GM12878 (cell line): ENCODE measurements around the gene LARP4B. TPM values are rescaled to one million over a fixed set of nuclear protein-coding genes. Genes with fewer than 3 reads are reported as not detected.
A peak's percentile ranks its signal among the peaks of the same experiment; 100 is the strongest.

Source experiments
- ATAC-seq: fragments of 200-7000 bp; cut with Tn5 transposase; 3 replicates; pipeline ENCODE4 v1.9.1; 2020; ENCODE audit warnings: mild to moderate bottlenecking, moderate library complexity
- BruUV-seq: library from RNA; stranded (reverse); fragments of 400-500 nt; replicated peaks from 2 replicates; lab custom pipeline; 2021; lab: Mats Ljungman, UMichigan
- CTCF ChIA-PET: fragments of 300-600 bp; sonication (Branson Sonifier 250); formaldehyde crosslinking; extraction: SDS; loops from one replicate; lab custom pipeline; 2021; ENCODE audit warnings: inconsistent platforms; lab: Yijun Ruan, JAX
- POLR2A ChIA-PET: fragments of 350-600 bp; formaldehyde crosslinking; extraction: SDS; loops from one replicate; lab custom pipeline; 2021; ENCODE audit warnings: inconsistent platforms; lab: Charles Lee
- RAD21 ChIA-PET: fragments of 300-600 bp; sonication (Branson Sonifier 250); formaldehyde crosslinking; loops from one replicate; lab custom pipeline; 2023; ENCODE audit warnings: antibody characterized with exemption; ENCODE audit not compliant: unreplicated experiment; lab: Charles Lee
- SMC1A ChIA-PET: fragments of 300-600 bp; sonication (Branson Sonifier 250); formaldehyde crosslinking; loops from one replicate; lab custom pipeline; 2023; ENCODE audit not compliant: unreplicated experiment, uncharacterized antibody; lab: Charles Lee
- DNase-seq: peaks from one replicate; pipeline ENCODE4 v3.0.0-alpha.2; 2011; ENCODE audit warnings: low read depth, low spot score
- FAIRE-seq: peaks from 3 replicates; lab custom pipeline; 2011; peaks lifted over from hg19 to GRCh38; lab: Jason Lieb, UNC
- H2AFZ ChIP-seq: 2 replicates; pipeline ENCODE4 v1.6.0; 2011; ENCODE audit warnings: low read depth, low read length, control low read depth; ENCODE audit not compliant: control insufficient read depth
- H3K27ac ChIP-seq: 2 replicates; pipeline ENCODE4 v1.5.1; 2011; ENCODE audit warnings: control low read depth; ENCODE audit not compliant: control insufficient read depth, insufficient read depth
- H3K27me3 ChIP-seq, 2 experiments: replicated peaks in 1 of 2; 2 replicates each; pipeline versions ENCODE4 v1.6.0 to v1.6.1; 2011; ENCODE audit warnings: low read length in 1 of 2; ENCODE audit not compliant: control insufficient read depth in 2 of 2, insufficient read depth in 2 of 2
- H3K36me3 ChIP-seq, 2 experiments: 2 replicates each; pipeline ENCODE4 v1.5.1; 2011; ENCODE audit warnings: low read length in 1 of 2; ENCODE audit not compliant: control insufficient read depth in 2 of 2, insufficient read depth in 2 of 2
- H3K4me1 ChIP-seq: 2 replicates; pipeline ENCODE4 v1.6.1; 2011; ENCODE audit warnings: mild to moderate bottlenecking, low read length, moderate library complexity, mixed read lengths; ENCODE audit not compliant: control insufficient read depth, insufficient read depth
- H3K4me2 ChIP-seq: 2 replicates; pipeline ENCODE4 v1.6.0; 2011; ENCODE audit warnings: control low read depth; ENCODE audit not compliant: control insufficient read depth, insufficient read depth
- H3K4me3 ChIP-seq: fragments of 200-600 bp; sonication (generic); 2 replicates; pipeline ENCODE4 v1.5.1; 2016
- H3K79me2 ChIP-seq: 2 replicates; pipeline ENCODE4 v1.6.0; 2011; ENCODE audit warnings: low read length; ENCODE audit not compliant: control insufficient read depth, insufficient read depth
- H3K9ac ChIP-seq: 2 replicates; pipeline ENCODE4 v1.8.0; 2011; ENCODE audit warnings: low read length, control low read depth, mixed read lengths; ENCODE audit not compliant: control insufficient read depth, insufficient read depth
- H3K9me3 ChIP-seq: replicated peaks from 3 replicates; pipeline ENCODE4 v1.5.1; 2011; ENCODE audit warnings: mild to moderate bottlenecking, low read length; ENCODE audit not compliant: control insufficient read depth, insufficient read depth
- H4K20me1 ChIP-seq: 2 replicates; pipeline ENCODE4 v1.6.0; 2011; ENCODE audit not compliant: control insufficient read depth, insufficient read depth
- MYC ChIP-seq: IDR thresholded peaks from 2 replicates; pipeline ENCODE4 v1.6.1; 2011; ENCODE audit warnings: mild to moderate bottlenecking, low read length, moderate library complexity, inconsistent platforms; ENCODE audit not compliant: insufficient read depth, insufficient replicate concordance, insufficient read length, severe bottlenecking
- POLR2AphosphoS5 ChIP-seq: IDR thresholded peaks from 2 replicates; pipeline ENCODE4 v1.6.1; 2011; ENCODE audit warnings: mild to moderate bottlenecking, low read length, inconsistent platforms
- STAT3 ChIP-seq: IDR thresholded peaks from 2 replicates; pipeline ENCODE4 v1.6.1; 2011; ENCODE audit warnings: low read depth, low read length, improper control_type of control experiment
- WGBS: methylation state at CpG from one replicate; pipeline ENCODE4 v1.1.6; 2016; ENCODE audit warnings: low lambda C conversion rate; ENCODE audit not compliant: insufficient replicate concordance, insufficient coverage; ENCODE audit errors: missing lambda C conversion rate; 5-methylcytosine and 5-hydroxymethylcytosine counted together
- in situ Hi-C: fragments of 300-500 bp; cut with MboI; formaldehyde crosslinking; loops from 9 replicates; pipeline ENCODE4 v1.14.3; 2018; ENCODE audit warnings: mixed read lengths
- intact Hi-C: fragments of 100-400 bp; cut with micrococcal nuclease; formaldehyde crosslinking; loops from one replicate; pipeline ENCODE4 v1.14.2; 2022; ENCODE audit not compliant: unreplicated experiment
- polyA plus RNA-seq, 11 experiments: library from polyadenylated mRNA; depleted of rRNA in 4 of 11; unstranded in 6 of 11; stranded (reverse) in 5 of 11; fragments of >200 nt; fragmentation: Nextera tagmentation in 4 of 11; fragmentation: Illumina TruSeq in 1 of 11; extraction: Ambion mirVana in 4 of 11; extraction: Trizol in 1 of 11; gene quantifications; 1 replicate in 1 of 11; 2 replicates in 10 of 11; pipeline versions ENCODE4 v1.2.1 to v1.2.3, GENCODE V29; 2011 to 2016; ENCODE audit warnings: inconsistent platforms in 2 of 11, missing spikeins in 2 of 11, low read depth in 1 of 11
- total RNA-seq, 4 experiments: library from RNA; depleted of rRNA in 3 of 4; stranded (reverse); fragments of >200 nt in 3 of 4; fragmentation: Illumina TruSeq in 1 of 4; extraction: Trizol in 1 of 4; gene quantifications; 2 replicates each; pipeline versions ENCODE4 v1.2.1 to v1.2.3, GENCODE V29; 2013 to 2021

LARP4B gene
- total and polyA plus RNA-seq, 10 of the 15 experiments (the other 5 are each of a cell fraction or from before 2014, with no cell fraction given), result 10.5 to 119 (median 39.4) TPM

GRCh38 chr10:921471-922414, 9.8 kb downstream of the LARP4B start:
- ATAC-seq, result no peak
- ChIA-PET SMC1A (no interaction called here), RAD21 (no interaction called here), POLR2A (no interaction called here), CTCF (no interaction called here)
- Histone ChIP-seq H3K4me3 (no peak overlapping the region), H3K79me2 (peaks cover 88% of the 10 kb centered on the region), H3K27ac (no peak overlapping the region), H3K9ac (no peak overlapping the region), H3K4me2 (no peak overlapping the region), H3K27me3 (no peaks in the 10 kb centered on the region), H4K20me1 (peaks cover 10% of the 10 kb centered on the region), H3K9me3 (no peaks in the 10 kb centered on the region; the same call in 2 of the 3 replicates), H3K4me1 (no peaks in the 10 kb centered on the region), H2AFZ (no peak overlapping the region), H3K36me3 (peaks cover 7 to 25% of the 10 kb centered on the region in 2 experiments)
- intact Hi-C loops (no loop called here), in situ Hi-C loops (no loop called here)
- 95% methylated on average over 14 of the region's 14 CpGs for WGBS
- no peak for FAIRE-seq
- no peak for DNase-seq
- TF ChIP-seq MYC, result no peak
- TF ChIP-seq POLR2AphosphoS5, result 0 out of 2 replicates have a peak, but pooled peaks have one; percentile 32
- no TSS peak for BruUV-seq

GRCh38 chr10:920450-920849, 11.1 kb downstream of the LARP4B start:
- no TSS peak for BruUV-seq
- H3K4me2 ChIP-seq, result no peak overlapping the region

More at GRCh38 chr10:920450-920849, 11.1 kb downstream of the LARP4B start:
- no peak for TF ChIP-seq STAT3
- TF ChIP-seq, all 136 proteins: peak for 0
- H3K79me2 ChIP-seq, result peaks cover 80% of the 10 kb centered on the region
- ChIA-PET RAD21 (no interaction called here), SMC1A (interaction anchor here (1.0 kb wide), 1 partner anchor 9 kb away, joined by 3 read pairs; no protein-coding TSS in a partner anchor), POLR2A (interaction anchor here (0.5 to 1.1 kb wide), 2 partner anchors 8 to 82 kb away, joined by 3 to 5 read pairs; no protein-coding TSS in a partner anchor), CTCF (no interaction called here)
- H2AFZ ChIP-seq, result no peak overlapping the region
- peaks cover 5 to 23% of the 10 kb centered on the region in 2 experiments for H3K36me3 ChIP-seq
- no peaks in the 10 kb centered on the region; the same call in 2 of the 3 replicates for H3K9me3 ChIP-seq
- H3K4me3 ChIP-seq, result no peak overlapping the region
- H3K27ac ChIP-seq, result no peak overlapping the region
- H3K27me3 ChIP-seq, result no peaks in the 10 kb centered on the region
- H4K20me1 ChIP-seq, result peaks cover 6% of the 10 kb centered on the region
- H3K9ac ChIP-seq, result no peak overlapping the region
- no peak for DNase-seq
- H3K4me1 ChIP-seq, result no peaks in the 10 kb centered on the region
- intact Hi-C loops, result no loop called here
- WGBS, result 85% methylated on average over 3 of the region's 3 CpGs
- no peak for FAIRE-seq
- no peak for ATAC-seq
- in situ Hi-C loops, result no loop called here
